K562 (cell line): ENCODE data around the gene MARCHF9. TPM values are rescaled to one million over a fixed set of nuclear protein-coding genes. Genes with fewer than 3 reads are reported as not detected.

Source experiments
- ATAC-seq: fragments of 200-7000 bp; cut with Tn5 transposase; 3 replicates; pipeline ENCODE4 v1.9.1; 2020; ENCODE audit warnings: moderate library complexity
- BruUV-seq: library from RNA; stranded (reverse); fragments of 400-500 nt; replicated peaks from 2 replicates; lab custom pipeline; 2021; lab: Mats Ljungman, UMichigan
- CTCF ChIA-PET: fragments of 300-600 bp; formaldehyde crosslinking; extraction: SDS; loops from one replicate; lab custom pipeline; 2021; ENCODE audit warnings: low intra/inter-chr PET ratio; lab: Yijun Ruan, JAX
- POLR2A ChIA-PET: fragments of 300-600, 350-650 bp; sonication (Branson Sonifier 250); formaldehyde crosslinking; extraction: SDS; loops from one replicate; lab custom pipeline; 2021; ENCODE audit warnings: antibody characterized with exemption, inconsistent platforms; lab: Yijun Ruan, JAX
- DNase-seq, 4 experiments: peaks; one replicate each; pipeline versions ENCODE4 v3.0.0 to v3.0.0-alpha.2; 2011 to 2018; ENCODE audit warnings: low spot score in 3 of 4, mixed read lengths in 3 of 4; ENCODE audit errors: extremely low read depth in 1 of 4
- FAIRE-seq: peaks from 2 replicates; lab custom pipeline; 2011; peaks lifted over from hg19 to GRCh38; lab: Jason Lieb, UNC
- H2AFZ ChIP-seq: 2 replicates; pipeline ENCODE4 v1.6.0; 2011; ENCODE audit warnings: low read depth, low read length, control low read depth, inconsistent platforms
- H3K27ac ChIP-seq: fragments of 200-600 bp; 3 replicates; pipeline ENCODE4 v1.8.0; 2011; ENCODE audit warnings: low read depth, mild to moderate bottlenecking, control low read depth, inconsistent platforms, low read length, moderate library complexity, mixed read lengths; ENCODE audit errors: extremely low read depth
- H3K27me3 ChIP-seq, 2 experiments: fragments of 300-600 bp in 1 of 2; 2 replicates in 1 of 2; 3 replicates in 1 of 2; pipeline versions ENCODE4 v1.6.0 to v1.8.0; 2011; ENCODE audit warnings: inconsistent platforms in 2 of 2, low read length in 2 of 2, mild to moderate bottlenecking in 1 of 2, mixed read lengths in 1 of 2, moderate library complexity in 1 of 2; ENCODE audit not compliant: control insufficient read depth in 2 of 2, insufficient read depth in 2 of 2
- H3K36me3 ChIP-seq: fragments of 300-600 bp; 3 replicates; pipeline ENCODE4 v1.8.0; 2011; ENCODE audit warnings: mild to moderate bottlenecking, low read length, inconsistent platforms; ENCODE audit not compliant: control insufficient read depth, insufficient read depth
- H3K4me1 ChIP-seq, 2 experiments: fragments of 200-600 bp in 1 of 2; replicated peaks in 1 of 2; 2 replicates in 1 of 2; 3 replicates in 1 of 2; pipeline versions ENCODE4 v1.5.1 to v1.8.0; 2011; ENCODE audit warnings: inconsistent platforms in 2 of 2, low read length in 2 of 2, mild to moderate bottlenecking in 1 of 2, mixed read lengths in 1 of 2, moderate library complexity in 1 of 2; ENCODE audit not compliant: control insufficient read depth in 2 of 2, insufficient read depth in 2 of 2
- H3K4me2 ChIP-seq: 2 replicates; pipeline ENCODE4 v1.6.1; 2011; ENCODE audit warnings: low read length, control low read depth, inconsistent platforms, mixed read lengths; ENCODE audit not compliant: insufficient read depth
- H3K4me3 ChIP-seq: fragments of 200-600 bp; sonication (generic), shearing (Covaris generic); 2 replicates; pipeline ENCODE4 v1.5.1; 2016; ENCODE audit warnings: control low read depth, inconsistent platforms
- H3K79me2 ChIP-seq: fragments of 200-600 bp; 3 replicates; pipeline ENCODE4 v1.8.0; 2011; ENCODE audit warnings: low read length, inconsistent platforms; ENCODE audit not compliant: control insufficient read depth, insufficient read depth
- H3K9ac ChIP-seq, 2 experiments: 2 replicates each; pipeline versions ENCODE4 v1.6.0 to v1.6.1; 2011; ENCODE audit warnings: low read depth in 2 of 2, low read length in 2 of 2, control low read depth in 1 of 2, inconsistent platforms in 1 of 2, mild to moderate bottlenecking in 1 of 2, mixed read lengths in 1 of 2; ENCODE audit not compliant: insufficient read depth in 1 of 2
- H3K9me1 ChIP-seq: one replicate; pipeline ENCODE4 v1.6.0; 2011; ENCODE audit warnings: inconsistent platforms, mild to moderate bottlenecking, low read length, moderate library complexity; ENCODE audit not compliant: control insufficient read depth, insufficient read depth
- H3K9me3 ChIP-seq: replicated peaks from 2 replicates; pipeline ENCODE4 v1.5.1; 2011; ENCODE audit warnings: low read depth, low read length, inconsistent platforms; ENCODE audit not compliant: control insufficient read depth, insufficient read depth
- H4K20me1 ChIP-seq: replicated peaks from 2 replicates; pipeline ENCODE4 v1.6.1; 2011; ENCODE audit warnings: low read length, inconsistent platforms, mixed read lengths; ENCODE audit not compliant: control insufficient read depth, insufficient read depth
- ATF6 ChIP-seq: sonication (generic); formaldehyde crosslinking; IDR thresholded peaks from 2 replicates; pipeline ENCODE4 v1.4.0; 2020; ENCODE audit warnings: mild to moderate bottlenecking, missing genetic modification reagents
- CBX2 ChIP-seq: fragments of 200-600 bp; sonication (generic); IDR thresholded peaks from one replicate; pipeline ENCODE4 v1.6.1; 2012; ENCODE audit warnings: mild to moderate bottlenecking, low read length, inconsistent platforms; ENCODE audit not compliant: insufficient read depth, poor library complexity, severe bottlenecking
- E2F5 ChIP-seq: sonication (generic); formaldehyde crosslinking; IDR thresholded peaks from 2 replicates; pipeline ENCODE4 v1.8.0; 2022; ENCODE audit warnings: mild to moderate bottlenecking, missing genetic modification reagents
- FOXP4 ChIP-seq: sonication (generic); formaldehyde crosslinking; IDR thresholded peaks from 2 replicates; pipeline ENCODE4 v1.8.0; 2022; ENCODE audit warnings: mild to moderate bottlenecking, missing genetic modification reagents, borderline replicate concordance
- GTF2B ChIP-seq: IDR thresholded peaks from 2 replicates; pipeline ENCODE4 v1.6.1; 2011; ENCODE audit not compliant: insufficient read length; ENCODE audit errors: extremely low read depth
- IFI16 ChIP-seq: fragments of 250-450 bp; sonication (Bioruptor Pico); IDR thresholded peaks from 2 replicates; pipeline ENCODE4 v2.1.2; 2022; ENCODE audit warnings: mild to moderate bottlenecking, inconsistent platforms
- SFPQ ChIP-seq: fragments of 200-400 bp; formaldehyde crosslinking; IDR thresholded peaks from 2 replicates; pipeline ENCODE4 v1.6.1; 2017; ENCODE audit warnings: mild to moderate bottlenecking, low read depth, low read length, moderate library complexity
- ZBTB1 ChIP-seq: sonication (generic); formaldehyde crosslinking; IDR thresholded peaks from 2 replicates; pipeline ENCODE4 v1.8.1; 2023; ENCODE audit warnings: missing genetic modification reagents, low read depth, mild to moderate bottlenecking, borderline replicate concordance
- ZBTB33 ChIP-seq: sonication (generic); formaldehyde crosslinking; IDR thresholded peaks from 2 replicates; pipeline ENCODE4 v1.8.1; 2023; ENCODE audit warnings: mild to moderate bottlenecking, missing genetic modification reagents
- ZNF436 ChIP-seq: fragments of 250-450, 450-650 bp; sonication (Bioruptor Pico); formaldehyde crosslinking; IDR thresholded peaks from 2 replicates; pipeline ENCODE4 v1.7.0; 2020; ENCODE audit warnings: mild to moderate bottlenecking
- ZNF780A ChIP-seq: fragments of 250-450 bp; sonication (Bioruptor Pico); IDR thresholded peaks from 2 replicates; pipeline ENCODE4 v1.5.0; 2021; ENCODE audit warnings: mild to moderate bottlenecking
- WGBS: fragments of 100-300 bp; shearing (Covaris generic); methylation state at CpG from one replicate; pipeline ENCODE4 v1.1.6; 2016; ENCODE audit warnings: low coverage, mixed read lengths; ENCODE audit not compliant: insufficient coverage; ENCODE audit errors: missing lambda C conversion rate; 5-methylcytosine and 5-hydroxymethylcytosine counted together
- in situ Hi-C: fragments of 300-500 bp; cut with MboI; formaldehyde crosslinking; loops from 4 replicates; pipeline ENCODE4 v1.15.0; 2018; ENCODE audit warnings: inconsistent platforms, mixed read lengths
- intact Hi-C: fragments of 100-400 bp; cut with micrococcal nuclease; formaldehyde crosslinking; loops from 2 replicates; pipeline ENCODE4 v1.14.2; 2022
- polyA plus RNA-seq, 8 experiments: library from polyadenylated mRNA; depleted of rRNA in 4 of 8; stranded (reverse) in 5 of 8; unstranded in 3 of 8; fragments of >200 nt; fragmentation: Nextera tagmentation in 2 of 8; fragmentation: Illumina TruSeq in 1 of 8; extraction: Ambion mirVana in 2 of 8; extraction: Trizol in 1 of 8; gene quantifications; 2 replicates each; pipeline versions ENCODE4 v1.2.1 to v1.2.3, GENCODE V29; 2011 to 2014; ENCODE audit warnings: inconsistent platforms in 1 of 8, missing spikeins in 1 of 8
- total RNA-seq, 7 experiments: library from RNA; depleted of rRNA in 6 of 7; stranded (reverse); fragments of >200 nt in 6 of 7; fragmentation: Illumina TruSeq in 2 of 7; extraction: Trizol in 2 of 7; gene quantifications; 2 replicates each; pipeline versions ENCODE4 v1.2.1 to v1.2.3, GENCODE V29; 2011 to 2021; ENCODE audit warnings: low replicate concordance in 1 of 7

MARCHF9 gene
- total and polyA plus RNA-seq, 9 of the 15 experiments (the other 6 are each of a cell fraction or from before 2014, with no cell fraction given), result 0.80 to 12.4 (median 6.2) TPM

GRCh38 chr12:57713209-57713608, 41.7 kb upstream of the MARCHF9 start:
- Histone ChIP-seq H3K27me3 (no peaks in the 10 kb centered on the region), H3K9me3 (no peaks in the 10 kb centered on the region), H3K4me3 (no peak overlapping the region), H3K9me1 (no peaks in the 10 kb centered on the region), H3K4me2 (no peak overlapping the region), H3K27ac (no peak overlapping the region), H2AFZ (no peak overlapping the region), H3K36me3 (peaks cover 26% of the 10 kb centered on the region; the same call in 2 of the 3 replicates), H3K9ac (no peak overlapping the region), H3K79me2 (no peaks in the 10 kb centered on the region), H3K4me1 (no peaks in the 10 kb centered on the region; a peak in 2 of 5 replicates), H4K20me1 (no peaks in the 10 kb centered on the region)
- ATAC-seq (no peak), FAIRE-seq (no peak), DNase-seq (no peak)
- in situ Hi-C loops, result no loop called here
- POLR2A ChIA-PET, result interaction anchor here (0.7 to 1.2 kb wide), 3 partner anchors 11 to 17 kb away, joined by 3 to 5 read pairs (median 4); no protein-coding TSS in a partner anchor
- intact Hi-C loops, result no loop called here
- BruUV-seq, result no TSS peak
- 78% methylated on average over 5 of the region's 5 CpGs for WGBS
- CTCF ChIA-PET, result no interaction called here
- TF ChIP-seq IFI16 (CRISPR knock-in tag) (no peak), ZBTB33 (CRISPR knock-in tag) (no peak), ZNF780A (CRISPR knock-in tag) (no peak), CBX2 (no peak), SFPQ (no peak), ATF6 (CRISPR knock-in tag) (no peak), GTF2B (no peak), ZBTB1 (no peak), FOXP4 (CRISPR knock-in tag) (no peak), E2F5 (CRISPR knock-in tag) (no peak), ZNF436 (no peak)
